GM19372 (cell line): ENCODE results near the gene TCP10L.
"Not testable (repeated sequence)": the region's sequence is repeated elsewhere in the genome, so short reads cannot be mapped to it uniquely, and the experiment has no call there.

Experiments
- ATAC-seq: cut with Tn5 transposase; IDR thresholded peaks from one replicate; pipeline ENCODE4 v1.9.1; 2021; ENCODE audit warnings: mild to moderate bottlenecking, low read depth, moderate library complexity; ENCODE audit not compliant: unreplicated experiment

The TCP10L gene, protein sequence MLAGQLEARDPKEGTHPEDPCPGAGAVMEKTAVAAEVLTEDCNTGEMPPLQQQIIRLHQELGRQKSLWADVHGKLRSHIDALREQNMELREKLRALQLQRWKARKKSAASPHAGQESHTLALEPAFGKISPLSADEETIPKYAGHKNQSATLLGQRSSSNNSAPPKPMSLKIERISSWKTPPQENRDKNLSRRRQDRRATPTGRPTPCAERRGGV

DNA sequence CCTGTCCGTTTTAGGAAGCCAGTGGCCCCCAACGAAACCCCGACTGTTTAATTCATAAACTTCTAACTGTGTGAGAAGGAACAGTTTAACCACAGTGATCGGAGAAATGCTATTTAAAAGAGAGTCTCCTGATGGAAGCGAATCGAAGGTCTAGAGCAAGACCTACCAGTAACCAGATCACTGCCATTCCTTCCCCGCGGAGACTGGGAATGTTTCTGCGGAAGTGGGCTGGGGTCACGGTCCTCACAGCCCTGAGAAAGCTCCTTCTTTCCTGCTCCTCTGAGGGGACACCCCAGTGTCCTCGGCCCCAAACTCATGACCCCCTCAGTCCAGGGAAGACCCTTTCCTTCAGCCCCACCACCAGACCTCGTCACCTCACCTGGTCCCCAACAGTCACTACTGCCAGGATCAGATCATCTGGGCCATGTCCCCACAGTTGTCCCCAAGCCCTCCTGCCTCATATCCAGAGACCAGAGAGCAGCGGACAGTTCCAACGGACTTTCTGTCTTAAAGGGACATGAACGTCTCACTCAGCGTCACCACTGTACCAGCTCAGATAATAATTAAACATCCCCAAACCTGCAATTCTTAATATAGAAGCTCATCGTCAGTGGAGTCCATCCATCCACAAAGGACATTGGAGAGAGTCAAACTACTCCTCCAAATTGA lies at the start of gene TCP10L:
Gene TCP10L (minus strand): TSS at position 482 of the 669 bp plus-strand sequence. CDS start 1,219 bp downstream, outside the sequence.
- no peak for ATAC-seq

DNA sequence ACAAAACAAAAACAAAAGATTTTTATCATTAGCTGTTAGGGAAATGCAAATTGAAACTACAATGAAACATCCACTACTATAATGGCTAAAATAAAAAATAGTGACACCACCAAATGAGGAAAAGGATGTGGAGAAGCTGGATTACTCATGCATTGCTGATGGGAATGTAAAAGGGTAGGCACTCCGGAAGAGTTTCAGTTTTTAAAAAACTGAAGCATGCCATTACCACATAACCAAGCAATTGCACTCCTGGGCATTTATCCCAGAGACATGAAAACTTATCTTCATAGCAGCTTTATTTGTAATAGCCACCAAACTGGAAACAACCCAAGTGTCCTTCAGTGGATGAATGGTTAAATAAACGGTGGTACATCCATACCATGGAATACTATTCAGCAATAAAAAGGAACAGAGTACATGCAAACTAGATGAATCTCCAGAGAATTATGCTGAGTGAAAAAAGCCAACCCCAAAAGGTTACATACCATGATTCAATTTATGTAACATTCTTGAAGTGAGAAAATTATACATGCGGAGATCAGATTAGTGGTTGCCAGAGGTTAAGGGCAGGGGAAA lies 41.4 kb upstream of the TCP10L start:
- no peak for ATAC-seq

DNA sequence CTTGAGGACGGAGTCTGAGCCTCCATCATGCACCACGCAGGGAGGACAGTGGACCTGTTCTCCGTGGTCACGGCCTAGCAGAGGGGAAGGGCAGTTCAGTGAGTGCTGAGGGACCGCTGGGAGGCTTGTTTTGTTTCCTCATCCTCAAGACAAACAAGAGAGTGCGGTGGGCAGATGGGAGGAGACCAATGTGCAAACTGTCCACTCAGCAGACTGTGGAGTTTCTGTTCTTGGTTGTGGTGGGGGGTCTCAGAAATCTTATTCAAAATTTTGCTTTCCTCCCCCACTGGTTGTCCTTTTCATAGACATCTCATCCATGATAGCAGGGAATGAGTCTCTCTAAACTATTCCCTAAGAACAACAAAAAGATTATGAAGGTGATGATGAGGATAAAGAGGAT lies 32.9 kb upstream of the TCP10L start:
- not testable (repeated sequence) for ATAC-seq

- no peak for ATAC-seq
Measured at GRCh38 chr21:32613436-32614043, 28.2 kb upstream of the TCP10L start.

GRCh38 chr21:32612999-32613337 lies 27.6 kb upstream of the TCP10L start:
- ATAC-seq: no peak

- peak; percentile 87 for ATAC-seq
Measured at GRCh38 chr21:32612075-32612998, 27.0 kb upstream of the TCP10L start, which contains the start of gene CFAP298. CFAP298 (minus strand) TSS chr21:32612377; CDS start chr21:32612243, 134 bp downstream.

DNA sequence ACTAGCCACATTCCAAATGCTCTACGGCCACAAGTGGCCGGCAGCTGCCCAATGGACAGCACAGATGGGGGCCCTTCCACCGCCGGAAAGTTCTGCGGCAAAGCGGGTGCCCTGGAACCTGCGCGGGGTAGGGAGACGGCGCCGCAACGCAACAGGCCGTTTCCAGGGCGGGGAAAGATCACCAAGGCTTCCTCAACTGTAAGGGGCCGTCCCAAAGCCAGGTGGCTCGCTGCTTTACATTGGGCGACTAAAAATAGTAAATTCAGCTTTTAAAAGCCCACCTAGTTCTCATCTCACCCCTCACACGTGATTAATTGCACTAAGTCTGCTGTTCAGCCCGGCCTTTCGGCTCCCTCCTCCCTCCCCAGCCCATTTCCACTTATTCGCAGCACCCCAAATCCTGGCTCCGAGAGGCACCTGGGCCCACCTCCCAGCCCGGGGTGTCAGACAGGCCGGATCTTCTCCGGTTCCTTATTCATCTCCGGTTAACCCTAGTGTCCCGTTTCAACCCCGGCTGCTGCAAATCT lies 26.2 kb upstream of the TCP10L start:
- peak; percentile 22 for ATAC-seq

DNA sequence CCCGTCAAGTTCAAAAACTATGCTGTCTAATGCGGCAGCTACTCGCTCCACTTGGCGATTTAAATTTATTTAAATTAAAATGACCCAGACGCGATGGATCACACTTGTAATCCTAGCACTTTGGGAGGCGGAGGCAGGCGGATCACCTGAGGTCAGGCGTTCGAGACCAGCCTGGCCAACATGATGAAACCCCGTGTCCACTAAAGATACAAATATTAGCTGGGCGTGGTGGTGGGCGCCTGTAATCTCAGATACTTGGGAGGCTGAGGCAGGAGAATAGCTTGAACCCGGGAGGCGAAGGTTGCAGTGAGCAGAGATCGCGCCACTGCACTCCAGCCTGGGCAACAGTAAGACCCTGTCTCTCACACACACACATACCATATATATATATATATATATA lies 25.6 kb upstream of the TCP10L start:
- not testable (repeated sequence) for ATAC-seq

DNA sequence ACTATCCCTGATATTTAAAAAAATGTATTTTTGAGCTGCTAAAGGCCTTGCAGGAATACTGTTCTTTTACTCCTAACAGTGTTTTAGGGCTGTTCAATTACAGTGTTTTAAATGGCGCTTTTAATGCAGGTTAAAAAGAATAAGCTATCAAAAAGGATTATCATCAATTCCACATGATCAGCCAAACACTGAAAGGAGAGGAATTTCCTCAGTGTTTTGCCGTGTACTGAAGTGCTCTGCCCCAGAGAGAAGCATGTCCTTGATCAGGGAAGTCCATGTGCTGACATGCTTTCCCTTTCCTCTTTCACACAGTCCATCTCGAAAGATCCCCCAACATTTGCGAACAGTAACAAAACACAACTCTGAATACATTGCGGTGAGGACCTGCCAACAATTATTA lies 23.5 kb upstream of the TCP10L start:
- no peak for ATAC-seq

DNA sequence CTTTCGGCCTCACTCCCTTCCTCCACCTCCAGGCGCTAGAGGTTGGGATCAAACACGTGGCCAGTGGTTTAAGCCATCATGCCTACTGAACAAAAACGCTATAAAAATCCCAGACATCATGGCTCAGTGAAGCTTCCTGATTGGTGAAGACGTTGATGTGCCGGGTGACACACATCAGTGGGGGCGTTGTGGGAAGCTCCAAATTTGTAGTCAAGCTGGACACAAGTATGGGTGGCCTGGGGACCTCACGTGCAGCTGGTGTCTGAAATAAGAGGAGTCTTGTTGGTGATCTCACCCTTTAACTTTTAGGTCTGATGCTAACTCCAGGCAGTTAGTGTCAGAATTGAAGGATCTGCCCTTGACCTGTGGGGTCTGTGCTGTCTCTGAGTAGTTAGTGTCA lies 20.1 kb upstream of the TCP10L start:
- ATAC-seq: no peak

- no peak for ATAC-seq
Measured at GRCh38 chr21:32604464-32604863, 19.1 kb upstream of the TCP10L start.

GRCh38 chr21:32603131-32603530 lies 17.8 kb upstream of the TCP10L start:
- no peak for ATAC-seq

- ATAC-seq: no peak
Measured at GRCh38 chr21:32602099-32602498, 16.8 kb upstream of the TCP10L start.

DNA sequence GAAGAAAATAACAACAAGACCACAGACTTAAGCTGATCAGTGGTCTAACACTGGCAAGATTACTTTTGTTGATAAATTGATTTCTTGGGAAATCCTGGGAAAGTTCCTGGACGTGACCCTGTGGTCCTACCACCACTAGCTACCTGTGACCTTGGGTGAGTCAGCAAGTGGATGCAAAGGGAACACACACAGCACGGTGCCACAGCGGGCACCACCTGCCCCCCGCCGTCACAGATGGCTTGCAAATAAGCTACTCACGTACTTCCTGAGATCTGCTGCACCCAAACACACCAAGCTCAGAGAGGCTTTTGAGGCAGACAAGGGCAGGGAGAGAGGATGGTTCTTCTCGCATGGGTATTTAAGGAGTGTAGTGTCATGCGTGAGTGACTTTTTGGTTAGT lies 14.2 kb upstream of the TCP10L start:
- ATAC-seq: no peak

DNA sequence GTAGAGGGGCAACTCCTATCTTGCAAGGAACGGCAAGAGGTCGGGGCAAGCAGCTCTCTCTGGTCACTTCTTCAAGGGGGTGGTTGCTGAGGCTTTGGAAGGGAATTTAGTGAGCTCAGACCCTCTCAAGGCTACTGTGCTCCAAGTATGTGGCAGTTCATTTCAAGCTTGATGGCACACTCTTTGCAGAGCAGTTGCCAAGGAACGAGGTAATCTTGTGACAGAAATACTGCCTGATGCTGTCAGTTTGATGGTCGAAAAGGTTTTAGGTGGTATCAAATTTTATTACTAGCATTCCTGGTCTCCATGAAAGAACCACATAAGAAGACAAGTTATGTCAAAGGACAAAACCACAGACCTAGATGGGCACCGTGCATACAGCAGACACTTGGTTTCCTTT lies 13.8 kb upstream of the TCP10L start:
- no peak for ATAC-seq

- no peak for ATAC-seq
Measured at GRCh38 chr21:32597205-32597604, 11.9 kb upstream of the TCP10L start.

- no peak for ATAC-seq
Measured at GRCh38 chr21:32595431-32595830, 10.1 kb upstream of the TCP10L start.

- ATAC-seq: no peak
Measured at GRCh38 chr21:32593690-32594089, 8.4 kb upstream of the TCP10L start.

DNA sequence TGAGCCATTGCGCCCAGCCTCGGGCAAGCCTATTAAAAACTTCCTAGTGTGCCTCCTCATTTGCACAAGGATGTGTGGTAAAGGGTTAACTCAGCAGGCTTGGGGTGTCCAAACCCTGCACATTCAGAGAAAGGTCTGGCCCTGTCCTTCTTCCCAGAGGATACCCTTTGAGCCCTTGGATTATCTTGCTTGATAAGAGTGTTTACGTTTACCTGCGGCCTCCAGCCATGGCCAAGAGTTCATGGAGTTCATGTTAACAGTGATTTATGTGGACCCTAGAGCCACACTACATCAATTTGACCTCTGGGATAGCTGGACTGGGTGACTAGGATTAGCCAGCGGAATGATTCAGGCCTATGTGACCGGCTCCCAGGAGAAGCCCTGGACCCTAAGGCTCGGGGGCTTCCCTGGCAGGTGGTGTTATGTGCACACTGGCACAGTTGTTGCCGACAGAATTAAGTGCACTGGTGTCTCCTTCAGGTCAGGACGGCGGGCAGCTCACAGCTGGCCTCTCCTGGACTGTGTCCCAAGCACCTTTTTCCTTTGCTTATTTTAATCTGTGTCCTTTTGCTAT lies 7.7 kb upstream of the TCP10L start:
- ATAC-seq: no peak

GRCh38 chr21:32590130-32590529 lies 4.8 kb upstream of the TCP10L start:
- no peak for ATAC-seq
